ENCODE data around the gene PIK3C2G. TPM values are rescaled to one million over a fixed set of nuclear protein-coding genes. Genes with fewer than 3 reads are reported as not detected.

Gene PIK3C2G
- total RNA-seq, 2 donors from 2014 or later, result 0.57 to 0.69 TPM

- Histone ChIP-seq H3K36me3 (no peaks in the 10 kb centered on the region), H3K4me3 (no peak overlapping the region), H3K9me3 (no peaks in the 10 kb centered on the region), H3K9ac (ENCODE audit: low read depth in 2 of 2, low read length in 2 of 2) (no peak overlapping the region), H3K27ac (no peak overlapping the region), H3K4me1 (no peaks in the 10 kb centered on the region), H3K27me3 (no peaks in the 10 kb centered on the region)
- intact Hi-C loops (cut with DNase I), result no loop called here
- no peak for DNase-seq
- TF ChIP-seq, protein P1, sequence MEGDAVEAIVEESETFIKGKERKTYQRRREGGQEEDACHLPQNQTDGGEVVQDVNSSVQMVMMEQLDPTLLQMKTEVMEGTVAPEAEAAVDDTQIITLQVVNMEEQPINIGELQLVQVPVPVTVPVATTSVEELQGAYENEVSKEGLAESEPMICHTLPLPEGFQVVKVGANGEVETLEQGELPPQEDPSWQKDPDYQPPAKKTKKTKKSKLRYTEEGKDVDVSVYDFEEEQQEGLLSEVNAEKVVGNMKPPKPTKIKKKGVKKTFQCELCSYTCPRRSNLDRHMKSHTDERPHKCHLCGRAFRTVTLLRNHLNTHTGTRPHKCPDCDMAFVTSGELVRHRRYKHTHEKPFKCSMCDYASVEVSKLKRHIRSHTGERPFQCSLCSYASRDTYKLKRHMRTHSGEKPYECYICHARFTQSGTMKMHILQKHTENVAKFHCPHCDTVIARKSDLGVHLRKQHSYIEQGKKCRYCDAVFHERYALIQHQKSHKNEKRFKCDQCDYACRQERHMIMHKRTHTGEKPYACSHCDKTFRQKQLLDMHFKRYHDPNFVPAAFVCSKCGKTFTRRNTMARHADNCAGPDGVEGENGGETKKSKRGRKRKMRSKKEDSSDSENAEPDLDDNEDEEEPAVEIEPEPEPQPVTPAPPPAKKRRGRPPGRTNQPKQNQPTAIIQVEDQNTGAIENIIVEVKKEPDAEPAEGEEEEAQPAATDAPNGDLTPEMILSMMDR (IDR thresholded peaks at IDR 0.05), result no peak
Measured at GRCh38 chr12:18652596-18652995, 391.3 kb downstream of the PIK3C2G start.

- no peaks in the 10 kb centered on the region for H3K9me3 ChIP-seq
- TF ChIP-seq, protein P1 (IDR thresholded peaks at IDR 0.05), result no peak
- intact Hi-C loops (cut with DNase I), result no loop called here
- H3K9ac ChIP-seq (ENCODE audit: low read depth in 2 of 2, low read length in 2 of 2), result no peak overlapping the region
- DNase-seq, result no peak
- no peak overlapping the region for H3K27ac ChIP-seq
- H3K27me3 ChIP-seq, result no peaks in the 10 kb centered on the region
- H3K4me1 ChIP-seq, result no peaks in the 10 kb centered on the region
- no peak overlapping the region for H3K4me3 ChIP-seq
- no peaks in the 10 kb centered on the region for H3K36me3 ChIP-seq
Measured at GRCh38 chr12:18653465-18653864, 392.1 kb downstream of the PIK3C2G start.

DNA sequence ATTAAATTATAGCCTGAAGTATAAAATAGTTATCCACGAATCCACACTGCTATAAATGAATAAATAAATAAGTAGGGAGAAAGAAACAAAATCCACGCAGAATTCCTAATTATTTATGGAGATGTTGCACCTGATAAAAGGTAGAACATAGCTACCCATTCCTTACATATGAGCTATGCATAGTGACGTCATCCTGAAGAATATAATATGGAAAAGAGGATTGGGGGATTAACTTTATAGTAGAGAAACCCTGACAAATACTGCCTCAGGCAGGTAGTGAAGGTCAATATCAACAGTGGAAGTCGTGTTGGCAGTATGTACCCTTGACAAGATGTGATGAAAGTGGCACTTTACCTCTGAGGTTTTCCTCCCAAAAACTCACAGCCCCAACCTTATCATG lies 394.0 kb downstream of the PIK3C2G start:
- H3K4me1 ChIP-seq, result no peaks in the 10 kb centered on the region
- no peak overlapping the region for H3K4me3 ChIP-seq
- H3K36me3 ChIP-seq, result no peaks in the 10 kb centered on the region
- no peak overlapping the region for H3K27ac ChIP-seq
- DNase-seq, result no peak
- no peaks in the 10 kb centered on the region for H3K27me3 ChIP-seq
- intact Hi-C loops (cut with DNase I), result no loop called here
- TF ChIP-seq, protein P1 (IDR thresholded peaks at IDR 0.05), result no peak
- no peak overlapping the region for H3K9ac ChIP-seq (ENCODE audit: low read depth in 2 of 2, low read length in 2 of 2)
- H3K9me3 ChIP-seq, result no peaks in the 10 kb centered on the region

DNA sequence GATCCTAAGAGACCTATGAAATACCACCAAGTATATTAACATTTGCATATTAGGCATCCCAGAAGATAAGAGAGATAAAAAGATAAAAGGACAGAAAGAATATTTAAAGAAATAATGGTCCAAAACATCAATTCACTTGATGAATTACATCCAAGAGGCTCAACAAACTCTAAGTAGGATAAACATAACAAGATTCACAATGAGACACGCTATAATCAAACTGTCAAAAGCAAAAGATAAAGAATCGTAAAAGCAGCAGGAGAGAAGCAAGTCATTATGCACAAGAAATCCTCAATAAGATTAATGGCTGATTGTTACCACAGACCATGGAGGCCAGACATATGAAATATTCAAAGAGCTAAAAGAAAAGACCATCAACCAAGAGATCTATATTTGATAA lies 396.9 kb downstream of the PIK3C2G start:
- no peaks in the 10 kb centered on the region for H3K4me1 ChIP-seq
- H3K9me3 ChIP-seq, result no peaks in the 10 kb centered on the region
- TF ChIP-seq, protein P1 (IDR thresholded peaks at IDR 0.05), result no peak
- no peaks in the 10 kb centered on the region for H3K27me3 ChIP-seq
- H3K4me3 ChIP-seq, result no peak overlapping the region
- intact Hi-C loops (cut with DNase I), result no loop called here
- H3K36me3 ChIP-seq, result no peaks in the 10 kb centered on the region
- H3K27ac ChIP-seq, result no peak overlapping the region
- DNase-seq, result no peak
- no peak overlapping the region for H3K9ac ChIP-seq (ENCODE audit: low read depth in 2 of 2, low read length in 2 of 2)

DNA sequence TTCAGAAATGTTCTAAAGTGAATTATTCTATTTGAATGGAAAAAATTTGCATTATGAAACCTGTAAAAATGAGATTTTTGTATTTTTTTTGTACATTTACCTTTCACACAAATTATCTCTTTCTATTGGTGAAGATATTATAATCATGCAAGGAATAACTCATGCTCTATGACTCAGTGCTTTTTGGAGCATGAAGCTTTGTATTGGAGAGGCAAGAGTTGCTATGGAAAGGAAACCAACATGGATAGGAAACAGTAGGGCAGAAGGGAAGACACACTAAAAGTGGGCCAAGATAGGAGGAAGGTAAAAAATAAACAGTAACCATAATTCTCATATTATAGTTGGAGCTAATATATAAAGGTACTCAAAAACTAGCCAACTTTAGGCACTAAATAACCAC lies 397.5 kb downstream of the PIK3C2G start:
- Histone ChIP-seq H3K36me3 (no peaks in the 10 kb centered on the region), H3K9me3 (no peaks in the 10 kb centered on the region), H3K4me3 (no peak overlapping the region), H3K27ac (no peak overlapping the region), H3K9ac (ENCODE audit: low read depth in 2 of 2, low read length in 2 of 2) (no peak overlapping the region), H3K4me1 (no peaks in the 10 kb centered on the region), H3K27me3 (no peaks in the 10 kb centered on the region)
- TF ChIP-seq, protein P1 (IDR thresholded peaks at IDR 0.05), result no peak
- intact Hi-C loops (cut with DNase I), result no loop called here
- DNase-seq, result no peak

DNA sequence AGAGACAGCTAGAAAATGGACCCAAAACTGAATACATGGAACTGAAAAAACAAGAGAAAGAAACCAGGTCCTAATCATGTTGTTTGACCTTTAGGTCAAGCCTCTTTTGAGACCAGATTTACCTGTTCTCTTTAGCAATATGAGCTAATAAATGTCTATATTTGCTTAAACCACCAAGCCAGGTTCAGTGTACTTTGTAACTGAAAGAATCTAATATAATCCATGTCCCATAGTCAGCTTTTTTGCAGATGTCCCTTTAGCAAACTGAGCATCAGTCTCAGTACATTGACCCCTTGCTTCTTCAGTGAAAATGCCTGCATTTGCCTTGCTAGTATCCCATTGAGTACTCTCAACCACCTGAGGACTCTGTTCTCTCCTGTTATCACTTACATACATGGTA lies 414.8 kb downstream of the PIK3C2G start:
- no peaks in the 10 kb centered on the region for H3K4me1 ChIP-seq
- intact Hi-C loops (cut with DNase I), result no loop called here
- H3K4me3 ChIP-seq, result no peak overlapping the region
- TF ChIP-seq, protein P1 (IDR thresholded peaks at IDR 0.05), result no peak
- no peak for DNase-seq
- H3K27ac ChIP-seq, result no peak overlapping the region
- no peaks in the 10 kb centered on the region for H3K27me3 ChIP-seq
- no peaks in the 10 kb centered on the region for H3K9me3 ChIP-seq
- no peaks in the 10 kb centered on the region for H3K36me3 ChIP-seq
- H3K9ac ChIP-seq (ENCODE audit: low read depth in 2 of 2, low read length in 2 of 2), result no peak overlapping the region
